ENCODE results near the gene APOD. TPM values are rescaled to one million over a fixed set of nuclear protein-coding genes. Genes with fewer than 3 reads are reported as not detected.
"Not testable (repeated sequence)": the region's sequence is repeated elsewhere in the genome, so short reads cannot be mapped to it uniquely, and the experiment has no call there.

APOD gene
- total RNA-seq, 1 donor from 2014 or later, result 0.35 TPM

DNA sequence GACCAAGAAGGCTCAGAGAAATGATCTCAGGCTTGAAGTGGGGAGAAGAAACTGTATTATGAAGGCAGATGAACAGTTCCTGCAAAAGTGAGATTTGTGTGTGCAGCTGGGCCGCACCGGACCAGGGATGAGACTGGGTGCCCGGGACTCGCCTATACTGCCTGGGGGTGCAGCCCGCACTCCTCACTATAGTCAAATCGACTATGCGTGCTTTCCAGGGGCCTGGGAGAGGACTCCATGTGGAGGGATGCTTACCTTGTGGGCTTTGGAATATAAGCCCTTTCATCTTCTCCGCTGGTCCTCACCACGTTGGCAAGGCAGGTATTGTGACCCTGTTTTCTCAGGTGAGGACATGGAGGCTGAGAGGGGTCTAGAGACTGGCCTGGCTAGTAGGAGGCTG, 32.9 kb upstream of the APOD start:
- ATAC-seq (ENCODE audit: low read depth), result no peak
- Mint-ChIP-seq H3K27ac (no peak overlapping the region), H3K36me3 (ENCODE audit: low read depth) (no peaks in the 10 kb centered on the region), H3K27me3 (peaks cover 7% of the 10 kb centered on the region), H3K4me3 (no peak overlapping the region), H3K4me1 (peaks cover 6% of the 10 kb centered on the region), H3K9me3 (no peaks in the 10 kb centered on the region)
- CTCF ChIA-PET, result no interaction called here
- intact Hi-C loops (cut with micrococcal nuclease), result no loop called here
- TF ChIP-seq, protein P1, sequence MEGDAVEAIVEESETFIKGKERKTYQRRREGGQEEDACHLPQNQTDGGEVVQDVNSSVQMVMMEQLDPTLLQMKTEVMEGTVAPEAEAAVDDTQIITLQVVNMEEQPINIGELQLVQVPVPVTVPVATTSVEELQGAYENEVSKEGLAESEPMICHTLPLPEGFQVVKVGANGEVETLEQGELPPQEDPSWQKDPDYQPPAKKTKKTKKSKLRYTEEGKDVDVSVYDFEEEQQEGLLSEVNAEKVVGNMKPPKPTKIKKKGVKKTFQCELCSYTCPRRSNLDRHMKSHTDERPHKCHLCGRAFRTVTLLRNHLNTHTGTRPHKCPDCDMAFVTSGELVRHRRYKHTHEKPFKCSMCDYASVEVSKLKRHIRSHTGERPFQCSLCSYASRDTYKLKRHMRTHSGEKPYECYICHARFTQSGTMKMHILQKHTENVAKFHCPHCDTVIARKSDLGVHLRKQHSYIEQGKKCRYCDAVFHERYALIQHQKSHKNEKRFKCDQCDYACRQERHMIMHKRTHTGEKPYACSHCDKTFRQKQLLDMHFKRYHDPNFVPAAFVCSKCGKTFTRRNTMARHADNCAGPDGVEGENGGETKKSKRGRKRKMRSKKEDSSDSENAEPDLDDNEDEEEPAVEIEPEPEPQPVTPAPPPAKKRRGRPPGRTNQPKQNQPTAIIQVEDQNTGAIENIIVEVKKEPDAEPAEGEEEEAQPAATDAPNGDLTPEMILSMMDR (IDR thresholded peaks at IDR 0.05), result no peak
- DNase-seq, result no peak
- POLR2A ChIA-PET, result no interaction called here

DNA sequence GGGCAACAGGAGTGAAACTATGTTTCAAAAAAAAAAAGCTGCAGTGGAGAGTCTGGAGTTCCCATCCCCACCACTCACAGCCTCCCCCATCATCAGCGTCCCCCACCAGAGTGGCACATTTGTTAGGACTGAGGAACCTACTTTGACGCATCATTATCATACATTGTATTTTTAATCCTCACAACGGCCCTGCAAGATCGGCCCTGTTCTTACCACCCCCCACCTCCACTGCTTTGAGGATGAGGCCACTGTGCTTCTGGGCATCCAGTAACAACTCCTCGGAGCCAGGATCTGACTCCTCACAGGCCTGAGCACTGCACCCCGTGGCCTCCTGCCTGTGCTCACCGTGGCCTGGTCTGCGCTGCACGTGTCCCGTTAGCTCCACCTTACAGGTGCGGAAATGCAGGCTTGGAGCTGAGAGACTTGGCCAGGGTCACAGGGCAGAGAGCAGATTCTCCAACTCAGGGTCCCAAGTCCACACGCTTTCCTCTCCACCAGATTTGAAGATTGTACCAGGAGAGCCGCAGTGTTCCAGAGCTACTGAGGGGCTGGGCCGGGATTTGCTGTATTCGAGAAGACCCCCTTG, 32.3 kb upstream of the APOD start:
- H3K4me3 Mint-ChIP-seq; H3K27ac Mint-ChIP-seq; DNase-seq; H3K4me1 Mint-ChIP-seq; ATAC-seq (ENCODE audit: low read depth); H3K36me3 Mint-ChIP-seq (ENCODE audit: low read depth); CTCF ChIA-PET; H3K27me3 Mint-ChIP-seq; POLR2A ChIA-PET; H3K9me3 Mint-ChIP-seq: not testable (repeated sequence)
- intact Hi-C loops (cut with micrococcal nuclease), result loop anchor here (2.0 kb wide), 1 partner anchor 105 kb away; the partner anchor contains the start of gene MUC20

DNA sequence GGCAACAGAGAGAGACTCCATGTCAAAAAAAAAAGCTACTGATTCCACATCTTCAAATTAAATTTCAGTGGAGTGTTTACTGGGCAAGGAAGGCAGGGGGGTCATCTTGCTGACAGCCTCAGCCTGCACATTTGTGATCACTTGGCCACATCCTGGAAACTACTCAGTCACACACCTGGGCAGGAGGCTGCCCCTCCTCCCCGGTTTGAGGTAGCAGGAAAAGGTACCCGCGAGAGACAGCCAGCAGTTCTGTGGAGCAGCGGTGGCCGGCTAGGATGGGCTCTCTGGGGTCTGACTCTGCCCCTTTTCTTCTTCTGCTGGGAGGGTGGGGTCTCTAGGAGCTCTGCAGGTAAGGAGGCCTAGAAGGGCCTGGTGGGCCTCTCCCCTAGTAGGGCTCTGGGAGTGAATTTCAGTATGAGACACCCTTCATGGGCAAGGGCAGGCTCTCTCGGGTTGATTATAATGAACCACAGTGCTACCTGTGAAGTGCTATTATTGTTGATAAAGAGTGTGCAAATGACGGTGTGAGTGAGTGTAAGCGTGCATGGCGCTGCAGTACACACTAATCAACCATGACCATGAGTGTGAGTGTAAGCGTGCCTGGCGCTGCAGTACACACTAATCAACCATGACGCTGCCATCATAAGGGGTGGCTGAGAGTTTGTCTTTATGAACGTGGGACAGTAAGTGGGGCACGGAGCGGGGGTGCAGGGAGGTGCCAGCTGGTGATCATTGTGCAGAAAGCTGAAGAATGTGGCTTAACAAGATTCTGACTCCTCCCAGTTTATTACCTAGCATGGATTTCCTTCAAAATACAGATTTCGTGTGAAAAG, 31.1 kb upstream of the APOD start:
- DNase-seq; H3K4me1 Mint-ChIP-seq; H3K36me3 Mint-ChIP-seq (ENCODE audit: low read depth); H3K27me3 Mint-ChIP-seq; H3K9me3 Mint-ChIP-seq; CTCF ChIA-PET; POLR2A ChIA-PET; H3K27ac Mint-ChIP-seq; H3K4me3 Mint-ChIP-seq: not testable (repeated sequence)
- ATAC-seq (ENCODE audit: low read depth), result peak; percentile 14
- intact Hi-C loops (cut with micrococcal nuclease), result loop anchor here (2.0 kb wide), 1 partner anchor 106 kb away; the partner anchor contains the start of gene MUC20

DNA sequence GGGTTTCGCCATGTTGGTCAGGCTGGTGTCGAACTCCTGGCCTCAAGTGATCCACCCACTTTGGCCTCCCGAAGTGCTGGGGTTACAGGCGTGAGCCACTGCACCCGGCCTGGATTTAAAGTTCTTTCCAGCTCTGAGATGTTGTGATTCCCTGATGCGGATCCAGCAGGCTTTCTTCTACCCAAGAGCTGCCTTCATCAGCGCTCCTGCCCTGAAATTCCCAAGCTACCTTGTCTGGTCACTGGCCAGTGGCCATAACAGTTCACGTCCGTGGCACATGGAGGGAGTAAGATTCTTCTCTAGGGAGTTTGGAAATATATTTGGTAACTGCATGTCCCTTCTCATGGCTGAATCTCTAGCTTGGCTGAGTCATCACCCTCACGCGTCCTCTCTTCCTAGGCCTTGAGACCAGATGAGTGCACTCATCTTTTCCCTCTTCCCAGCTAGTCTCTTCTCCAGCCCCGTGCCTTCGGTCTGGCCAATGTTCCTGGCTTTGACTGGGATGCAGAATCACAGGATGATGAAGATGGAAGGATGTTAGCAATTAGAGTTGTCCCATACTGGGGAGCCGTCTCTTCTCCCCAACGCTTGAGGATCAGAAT, 29.8 kb upstream of the APOD start:
- Mint-ChIP-seq H3K27ac (no peak overlapping the region), H3K27me3 (peaks cover 10% of the 10 kb centered on the region), H3K9me3 (peaks cover 4% of the 10 kb centered on the region), H3K4me1 (peaks cover 6% of the 10 kb centered on the region), H3K36me3 (ENCODE audit: low read depth) (no peaks in the 10 kb centered on the region), H3K4me3 (no peak overlapping the region)
- intact Hi-C loops (cut with micrococcal nuclease), result loop anchor here (2.0 kb wide), 1 partner anchor 107 kb away; the partner anchor contains the start of gene MUC20
- TF ChIP-seq, protein P1 (IDR thresholded peaks at IDR 0.05), result no peak
- DNase-seq (no peak), ATAC-seq (ENCODE audit: low read depth) (no peak)
- POLR2A ChIA-PET, result no interaction called here
- CTCF ChIA-PET, result no interaction called here

DNA sequence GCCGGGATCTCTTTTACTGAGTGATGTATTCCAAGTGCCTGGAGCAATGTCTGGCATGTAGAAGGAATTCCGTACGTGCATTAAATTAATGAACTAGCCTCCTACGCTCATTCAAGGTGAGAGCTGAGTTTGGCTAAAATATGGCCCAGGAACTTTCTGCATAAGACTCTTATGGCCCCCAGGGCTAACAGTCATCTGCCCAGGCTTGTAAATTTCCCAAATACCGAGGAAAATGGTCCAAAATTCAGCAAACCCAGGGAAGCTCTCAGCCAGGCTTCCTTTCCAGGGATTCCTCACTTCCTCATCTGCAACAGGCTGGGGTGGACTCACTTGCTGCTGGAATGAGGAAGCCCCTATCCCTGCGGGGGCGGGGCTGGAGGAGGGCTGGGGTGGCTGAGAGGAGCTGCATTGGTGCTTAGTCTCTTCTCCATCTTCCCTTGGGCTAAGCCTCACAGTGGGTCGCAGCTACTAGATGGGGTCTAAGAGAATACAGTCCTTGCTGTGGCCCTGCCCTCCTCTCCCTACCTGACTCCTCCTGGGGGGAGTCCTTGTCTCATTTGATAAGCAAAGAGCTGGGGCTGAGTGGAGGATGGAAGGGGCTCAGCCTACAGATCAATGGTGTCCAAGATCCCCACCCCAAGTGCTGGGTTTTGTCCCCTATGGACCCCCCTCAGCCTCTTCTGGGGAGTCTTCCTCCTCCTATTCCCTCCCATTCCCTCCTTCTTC, 28.5 kb upstream of the APOD start:
- ATAC-seq (ENCODE audit: low read depth), result no peak
- peaks cover 11% of the 10 kb centered on the region for H3K27me3 Mint-ChIP-seq
- no peak for DNase-seq
- CTCF ChIA-PET, result no interaction called here
- peaks cover 6% of the 10 kb centered on the region for H3K4me1 Mint-ChIP-seq
- H3K27ac Mint-ChIP-seq, result no peak overlapping the region
- H3K4me3 Mint-ChIP-seq, result no peak overlapping the region
- peaks cover 15% of the 10 kb centered on the region for H3K9me3 Mint-ChIP-seq
- H3K36me3 Mint-ChIP-seq (ENCODE audit: low read depth), result peaks cover under 1% of the 10 kb centered on the region
- intact Hi-C loops (cut with micrococcal nuclease), result no loop called here
- TF ChIP-seq, protein P1 (IDR thresholded peaks at IDR 0.05), result no peak
- POLR2A ChIA-PET, result no interaction called here

All from activated B cell treated with CpG ODN at 0.5 μM for 24 hours (primary cell).